ENCODE results near the gene ACHE. TPM values are rescaled to one million over a fixed set of nuclear protein-coding genes. Genes with fewer than 3 reads are reported as not detected.
A peak's percentile ranks its signal among the peaks of the same experiment; 100 is the strongest.
"Not testable (repeated sequence)": the region's sequence is repeated elsewhere in the genome, so short reads cannot be mapped to it uniquely, and the experiment has no call there.

Gene ACHE
- total RNA-seq (2022) = 3.2 and 11.3 TPM in 2 replicates
- percentile 36 among the genes with signal in this experiment for Bru-seq, nascent RNA
- BruChase-seq, experiment 1, labeled RNA remaining after a 6-hour chase = percentile 43 among the genes with signal in this experiment
- percentile 37 among the genes with signal in this experiment for BruChase-seq, experiment 2, labeled RNA remaining after a 2-hour chase
- long read RNA-seq, partial matches to known transcripts = 2 of 18 reads
- long read RNA-seq, other reads (novel, unspliced or antisense) = 12 of 18 reads

DNA sequence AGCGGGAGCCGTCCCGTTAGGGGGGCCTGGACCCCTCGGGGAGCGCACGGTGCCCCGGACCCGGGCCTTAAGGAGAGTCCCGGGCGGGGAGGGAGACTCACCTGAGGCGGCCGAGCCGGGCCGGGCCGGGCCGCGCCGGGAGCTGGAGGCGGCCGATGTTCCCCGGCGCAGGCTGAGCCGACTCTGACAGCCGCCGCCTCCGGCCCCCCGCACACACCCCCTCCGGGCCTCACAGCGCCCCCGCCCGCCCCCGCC lies at the start of gene ACHE:
Gene ACHE, minus strand, starts transcription at position 188 of the 255 bp plus-strand sequence. CDS start 1,656 bp downstream, outside the sequence.
- DNase-seq = no peak
- TF ChIP-seq CTCF (IDR thresholded peaks at IDR 0.05; ENCODE audit: unreplicated experiment) = no peak
- intact Hi-C loops (cut with micrococcal nuclease; ENCODE audit: unreplicated experiment) = loop anchor here (10.0 kb wide), 1 partner anchor 69 kb away; the partner anchor contains the start of gene MUC12
- no peaks in the 10 kb centered on the region for H3K9me3 Mint-ChIP-seq (ENCODE audit: low read depth, unreplicated experiment)
- peaks cover 23% of the 10 kb centered on the region for H3K27me3 Mint-ChIP-seq (ENCODE audit: unreplicated experiment)
- CTCF ChIA-PET = no interaction called here
- H3K36me3 Mint-ChIP-seq (ENCODE audit: insufficient read depth, unreplicated experiment) = peaks cover 17% of the 10 kb centered on the region
- H3K4me1 Mint-ChIP-seq (ENCODE audit: low read depth, unreplicated experiment) = peaks cover 19% of the 10 kb centered on the region
- peak within 1 kb of the TSS; percentile 71 for H3K4me3 Mint-ChIP-seq (ENCODE audit: low read depth, unreplicated experiment)
- H3K27ac Mint-ChIP-seq (ENCODE audit: unreplicated experiment) = peak within 1 kb of the TSS; percentile 68
- no TSS peak for BruUV-seq (replicated peaks)

GRCh38 chr7:100944138-100944537 lies 48.5 kb upstream of the ACHE start:
- Mint-ChIP-seq H3K4me3 (ENCODE audit: low read depth, unreplicated experiment) (no peak overlapping the region), H3K4me1 (ENCODE audit: low read depth, unreplicated experiment) (peaks cover 12% of the 10 kb centered on the region), H3K27me3 (ENCODE audit: unreplicated experiment) (no peaks in the 10 kb centered on the region), H3K27ac (ENCODE audit: unreplicated experiment) (no peak overlapping the region), H3K36me3 (ENCODE audit: insufficient read depth, unreplicated experiment) (no peaks in the 10 kb centered on the region), H3K9me3 (ENCODE audit: low read depth, unreplicated experiment) (no peaks in the 10 kb centered on the region)
- CTCF ChIA-PET = no interaction called here
- BruUV-seq (replicated peaks) = no TSS peak
- intact Hi-C loops (cut with micrococcal nuclease; ENCODE audit: unreplicated experiment) = no loop called here
- no peak for DNase-seq
- TF ChIP-seq CTCF (IDR thresholded peaks at IDR 0.05; ENCODE audit: unreplicated experiment) = no peak

DNA sequence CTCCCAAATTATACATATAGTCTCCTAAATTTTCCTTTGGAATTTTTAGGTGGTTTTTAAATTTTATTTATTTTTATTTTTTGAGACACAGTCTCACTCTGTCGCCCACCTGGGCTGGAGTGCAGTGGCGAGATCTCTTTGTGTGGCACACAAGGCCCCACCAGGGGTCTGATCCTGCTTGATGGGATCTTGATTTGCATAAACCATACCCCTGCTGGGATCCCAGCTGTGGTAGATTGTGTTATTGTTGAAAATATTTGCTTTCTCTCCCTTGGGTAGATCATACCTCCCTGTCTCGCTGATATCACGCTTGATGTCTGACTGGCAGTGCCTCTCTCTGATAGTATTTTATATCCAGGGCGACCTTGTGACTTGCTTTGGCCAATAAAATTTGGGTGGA lies 48.0 kb upstream of the ACHE start:
- H3K27ac Mint-ChIP-seq (ENCODE audit: unreplicated experiment) = no peak overlapping the region
- CTCF ChIA-PET = no interaction called here
- BruUV-seq (replicated peaks) = no TSS peak
- DNase-seq = no peak
- H3K4me3 Mint-ChIP-seq (ENCODE audit: low read depth, unreplicated experiment) = no peak overlapping the region
- no peaks in the 10 kb centered on the region for H3K9me3 Mint-ChIP-seq (ENCODE audit: low read depth, unreplicated experiment)
- H3K27me3 Mint-ChIP-seq (ENCODE audit: unreplicated experiment) = no peaks in the 10 kb centered on the region
- H3K36me3 Mint-ChIP-seq (ENCODE audit: insufficient read depth, unreplicated experiment) = no peaks in the 10 kb centered on the region
- TF ChIP-seq CTCF (IDR thresholded peaks at IDR 0.05; ENCODE audit: unreplicated experiment) = no peak
- intact Hi-C loops (cut with micrococcal nuclease; ENCODE audit: unreplicated experiment) = no loop called here
- peaks cover 12% of the 10 kb centered on the region for H3K4me1 Mint-ChIP-seq (ENCODE audit: low read depth, unreplicated experiment)

DNA sequence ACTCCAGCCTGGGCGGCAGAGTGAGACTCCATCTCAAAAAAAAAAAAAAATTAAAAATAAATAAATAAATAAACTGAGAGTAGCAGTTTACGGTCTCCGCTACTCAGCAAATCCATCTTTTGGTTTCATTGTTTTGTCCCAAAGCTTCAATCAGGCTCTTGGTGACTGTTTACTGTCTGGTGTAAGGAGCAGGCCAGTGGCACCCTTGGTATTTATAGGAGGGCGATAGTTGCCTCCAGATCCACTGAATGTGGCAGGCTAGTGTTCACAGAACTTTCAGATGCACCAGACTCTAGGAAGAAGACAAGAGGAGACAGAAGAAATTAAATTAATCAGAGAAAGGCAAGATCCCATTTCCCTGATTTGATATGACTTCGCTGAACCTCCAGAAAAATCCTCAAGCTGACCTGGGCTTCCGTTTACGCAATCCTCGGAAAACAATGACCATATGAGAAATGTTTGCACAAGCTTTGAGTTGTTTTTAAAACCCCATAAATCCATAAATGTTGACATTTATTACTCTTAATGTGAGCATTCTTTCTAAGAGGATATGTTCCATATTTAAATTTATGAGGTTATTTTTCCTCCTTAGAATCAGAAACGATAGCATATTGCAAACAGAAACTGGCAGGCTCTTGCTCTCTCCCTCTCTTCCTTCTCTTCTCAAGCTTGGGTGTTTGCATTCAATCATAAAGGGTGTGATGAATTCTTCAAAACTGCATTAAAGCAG lies 46.5 kb upstream of the ACHE start:
- no TSS peak for BruUV-seq (replicated peaks)
- Mint-ChIP-seq H3K36me3 (ENCODE audit: insufficient read depth, unreplicated experiment) (no peaks in the 10 kb centered on the region), H3K4me3 (ENCODE audit: low read depth, unreplicated experiment) (peak overlapping the region; percentile 25), H3K27ac (ENCODE audit: unreplicated experiment) (no peak overlapping the region), H3K4me1 (ENCODE audit: low read depth, unreplicated experiment) (peaks cover 12% of the 10 kb centered on the region), H3K27me3 (ENCODE audit: unreplicated experiment) (no peaks in the 10 kb centered on the region), H3K9me3 (ENCODE audit: low read depth, unreplicated experiment) (no peaks in the 10 kb centered on the region)
- intact Hi-C loops (cut with micrococcal nuclease; ENCODE audit: unreplicated experiment) = no loop called here
- CTCF ChIA-PET = interaction anchor here (0.7 to 0.9 kb wide), 2 partner anchors 16 to 88 kb away, joined by 3 read pairs; no protein-coding TSS in a partner anchor
- DNase-seq = no peak
- TF ChIP-seq CTCF (IDR thresholded peaks at IDR 0.05; ENCODE audit: unreplicated experiment) = no peak

- CTCF ChIA-PET = interaction anchor here (0.6 kb wide), 1 partner anchor 35 kb away, joined by 6 read pairs; no protein-coding TSS in a partner anchor
- H3K27ac Mint-ChIP-seq (ENCODE audit: unreplicated experiment); BruUV-seq (replicated peaks); DNase-seq; H3K27me3 Mint-ChIP-seq (ENCODE audit: unreplicated experiment); H3K4me3 Mint-ChIP-seq (ENCODE audit: low read depth, unreplicated experiment); intact Hi-C loops (cut with micrococcal nuclease; ENCODE audit: unreplicated experiment); H3K9me3 Mint-ChIP-seq (ENCODE audit: low read depth, unreplicated experiment); H3K36me3 Mint-ChIP-seq (ENCODE audit: insufficient read depth, unreplicated experiment): not testable (repeated sequence)
- peaks cover 12% of the 10 kb centered on the region for H3K4me1 Mint-ChIP-seq (ENCODE audit: low read depth, unreplicated experiment)
These were observed 40.5 kb upstream of the ACHE start for GRCh38 chr7:100936167-100936566.

DNA sequence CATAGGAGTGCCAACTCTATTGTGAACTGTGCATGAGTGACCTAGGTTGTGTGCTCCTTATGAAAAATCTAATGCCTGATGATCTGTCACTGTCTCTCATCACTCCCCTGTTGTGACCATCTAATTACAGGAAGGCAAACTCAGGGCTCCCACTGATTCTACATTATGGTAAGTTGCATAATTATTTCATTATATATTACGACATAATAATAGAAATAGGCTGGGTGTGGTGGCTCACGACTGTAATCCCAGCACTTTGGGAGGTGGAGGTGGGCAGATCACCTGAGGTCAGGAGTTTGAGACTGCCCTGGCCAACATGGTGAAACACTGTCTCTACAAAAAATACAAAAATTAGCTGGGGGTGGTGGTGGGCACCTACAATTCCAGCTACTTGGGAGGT lies 39.7 kb upstream of the ACHE start:
- peaks cover 16% of the 10 kb centered on the region for H3K4me1 Mint-ChIP-seq (ENCODE audit: low read depth, unreplicated experiment)
- H3K9me3 Mint-ChIP-seq (ENCODE audit: low read depth, unreplicated experiment); H3K27me3 Mint-ChIP-seq (ENCODE audit: unreplicated experiment); H3K36me3 Mint-ChIP-seq (ENCODE audit: insufficient read depth, unreplicated experiment); H3K4me3 Mint-ChIP-seq (ENCODE audit: low read depth, unreplicated experiment); intact Hi-C loops (cut with micrococcal nuclease; ENCODE audit: unreplicated experiment); BruUV-seq (replicated peaks); DNase-seq; H3K27ac Mint-ChIP-seq (ENCODE audit: unreplicated experiment); CTCF ChIA-PET: not testable (repeated sequence)
